H1 (cell line): Measurements from ENCODE around the gene ANXA2. TPM values are rescaled to one million over a fixed set of nuclear protein-coding genes. Genes with fewer than 3 reads are reported as not detected.

Experiments
- CTCF ChIA-PET: fragments of 300-600 bp; sonication (Branson Sonifier 250); formaldehyde crosslinking; loops from one replicate; lab custom pipeline; 2021; ENCODE audit not compliant: partially characterized antibody; lab: Charles Lee
- POLR2A ChIA-PET: fragments of 300-600 bp; sonication (Branson Sonifier 250); formaldehyde crosslinking; loops from one replicate; lab custom pipeline; 2021; ENCODE audit warnings: inconsistent platforms; ENCODE audit not compliant: partially characterized antibody; lab: Charles Lee
- DNase-seq, 2 experiments: peaks; one replicate each; pipeline versions ENCODE4 v3.0.0 to v3.0.0-alpha.2; 2010 to 2022; ENCODE audit warnings: low spot score in 2 of 2, low read depth in 1 of 2, mixed read lengths in 1 of 2
- FAIRE-seq: peaks from 2 replicates; lab custom pipeline; 2011; peaks lifted over from hg19 to GRCh38; lab: Jason Lieb, UNC
- H2AFZ ChIP-seq: 2 replicates; pipeline ENCODE4 v1.8.1; 2012; ENCODE audit warnings: low read length, inconsistent platforms
- H2AK5ac ChIP-seq: 2 replicates; pipeline ENCODE4 v1.6.1; 2013; ENCODE audit warnings: low read depth, low read length
- H2BK120ac ChIP-seq: replicated peaks from 2 replicates; pipeline ENCODE3; 2013; ENCODE audit warnings: low read depth, low read length, inconsistent platforms
- H2BK12ac ChIP-seq: 2 replicates; pipeline ENCODE4 v1.6.1; 2013; ENCODE audit warnings: low read depth, low read length
- H2BK15ac ChIP-seq: 2 replicates; pipeline ENCODE4 v1.6.1; 2013; ENCODE audit warnings: low read length
- H2BK20ac ChIP-seq: 2 replicates; pipeline ENCODE4 v1.6.1; 2013; ENCODE audit warnings: low read length
- H2BK5ac ChIP-seq: 2 replicates; pipeline ENCODE4 v1.6.1; 2013; ENCODE audit warnings: low read depth, low read length
- H3K14ac ChIP-seq: 2 replicates; pipeline ENCODE4 v1.6.1; 2013; ENCODE audit warnings: inconsistent platforms; ENCODE audit not compliant: insufficient read length
- H3K18ac ChIP-seq: 2 replicates; pipeline ENCODE4 v1.6.1; 2013; ENCODE audit warnings: low read length; ENCODE audit errors: extremely low read depth
- H3K23ac ChIP-seq: 2 replicates; pipeline ENCODE4 v1.6.1; 2013; ENCODE audit warnings: inconsistent platforms; ENCODE audit not compliant: insufficient read length
- H3K23me2 ChIP-seq: 2 replicates; pipeline ENCODE4 v1.6.1; 2013; ENCODE audit warnings: low read depth, low read length
- H3K27ac ChIP-seq: 2 replicates; pipeline ENCODE4 v1.6.1; 2011; ENCODE audit warnings: low read depth, low read length, inconsistent platforms
- H3K27me3 ChIP-seq, 4 experiments: replicated peaks in 1 of 4; 1 replicate in 1 of 4; 2 replicates in 3 of 4; pipeline versions ENCODE4 v1.6.1 to v1.8.1; 2011 to 2013; ENCODE audit warnings: low read length in 3 of 4, mild to moderate bottlenecking in 3 of 4, inconsistent platforms in 2 of 4, mixed read lengths in 2 of 4, moderate library complexity in 1 of 4; ENCODE audit not compliant: control insufficient read depth in 3 of 4, insufficient read depth in 3 of 4; ENCODE audit errors: extremely low read depth in 1 of 4
- H3K36me3 ChIP-seq, 4 experiments: 2 replicates each; pipeline versions ENCODE4 v1.6.1 to v1.8.1; 2011 to 2013; ENCODE audit warnings: mild to moderate bottlenecking in 4 of 4, low read length in 3 of 4, moderate library complexity in 2 of 4, control low read depth in 1 of 4, inconsistent platforms in 1 of 4; ENCODE audit not compliant: insufficient read depth in 4 of 4, control insufficient read depth in 2 of 4
- H3K4ac ChIP-seq: replicated peaks from 2 replicates; pipeline ENCODE3; 2013; ENCODE audit warnings: low read length, low read depth, mixed read lengths, inconsistent platforms; ENCODE audit not compliant: insufficient read length
- H3K4me1 ChIP-seq, 4 experiments: replicated peaks in 1 of 4; 1 replicate in 1 of 4; 2 replicates in 3 of 4; pipeline versions ENCODE4 v1.6.1 to v1.8.1; 2011 to 2013; ENCODE audit warnings: low read length in 3 of 4, inconsistent platforms in 2 of 4, mixed read lengths in 1 of 4; ENCODE audit not compliant: insufficient read depth in 4 of 4, control insufficient read depth in 3 of 4
- H3K4me2 ChIP-seq, 2 experiments: 2 replicates each; pipeline versions ENCODE4 v1.6.1 to v1.8.1; 2011 to 2013; ENCODE audit warnings: low read depth in 2 of 2, low read length in 2 of 2, control low read depth in 1 of 2, inconsistent platforms in 1 of 2, mild to moderate bottlenecking in 1 of 2; ENCODE audit not compliant: insufficient read depth in 1 of 2
- H3K4me3 ChIP-seq, 4 experiments: fragments of 200-600, 300-600 bp in 1 of 4; sonication (generic), shearing (Covaris generic), sonication (Bioruptor Twin) in 1 of 4; 2 replicates each; pipeline versions ENCODE4 v1.5.1 to v1.8.1; 2011 to 2016; ENCODE audit warnings: low read length in 4 of 4, low read depth in 3 of 4, control low read depth in 2 of 4, inconsistent platforms in 2 of 4, mild to moderate bottlenecking in 2 of 4, mixed read lengths in 1 of 4, moderate library complexity in 1 of 4; ENCODE audit not compliant: insufficient read depth in 2 of 4; ENCODE audit errors: extremely low read depth in 1 of 4
- H3K56ac ChIP-seq: replicated peaks from 2 replicates; pipeline ENCODE3; 2013; ENCODE audit warnings: low read depth, mild to moderate bottlenecking, mixed read lengths, low read length, inconsistent platforms; ENCODE audit not compliant: insufficient read length
- H3K79me1 ChIP-seq: 2 replicates; pipeline ENCODE4 v1.6.1; 2013; ENCODE audit warnings: low read depth, low read length, control low read depth
- H3K79me2 ChIP-seq, 2 experiments: 2 replicates each; pipeline versions ENCODE4 v1.6.1 to v1.8.1; 2012 to 2013; ENCODE audit warnings: low read length in 2 of 2, mild to moderate bottlenecking in 2 of 2, inconsistent platforms in 1 of 2; ENCODE audit not compliant: insufficient read depth in 2 of 2, control insufficient read depth in 1 of 2
- H3K9ac ChIP-seq, 4 experiments: replicated peaks in 1 of 4; 1 replicate in 1 of 4; 2 replicates in 3 of 4; pipeline versions ENCODE4 v1.6.1 to v1.8.1; 2011 to 2013; ENCODE audit warnings: low read depth in 3 of 4, low read length in 3 of 4, control low read depth in 2 of 4, mild to moderate bottlenecking in 2 of 4, moderate library complexity in 2 of 4, inconsistent platforms in 1 of 4; ENCODE audit errors: extremely low read depth in 1 of 4
- H3K9me3 ChIP-seq, 2 experiments: 2 replicates each; pipeline versions ENCODE4 v1.6.1 to v1.8.1; 2012 to 2013; ENCODE audit warnings: mild to moderate bottlenecking in 2 of 2, moderate library complexity in 2 of 2, control low read depth in 1 of 2, inconsistent platforms in 1 of 2, low read depth in 1 of 2, low read length in 1 of 2, mixed read lengths in 1 of 2; ENCODE audit not compliant: insufficient read depth in 2 of 2
- H4K20me1 ChIP-seq, 2 experiments: replicated peaks in 1 of 2; 2 replicates each; pipeline versions ENCODE3 to v1.8.1; 2011 to 2013; ENCODE audit warnings: inconsistent platforms in 2 of 2, low read length in 2 of 2, mild to moderate bottlenecking in 1 of 2; ENCODE audit not compliant: insufficient read depth in 2 of 2, control insufficient read depth in 1 of 2
- H4K5ac ChIP-seq: 2 replicates; pipeline ENCODE4 v1.6.1; 2013; ENCODE audit warnings: low read length, low read depth, mixed read lengths, inconsistent platforms; ENCODE audit not compliant: insufficient read length
- H4K8ac ChIP-seq: 2 replicates; pipeline ENCODE4 v1.8.0; 2013; ENCODE audit warnings: mild to moderate bottlenecking, moderate library complexity, low read length, inconsistent platforms; ENCODE audit not compliant: insufficient read depth; ENCODE audit errors: extremely low read depth
- H4K91ac ChIP-seq: replicated peaks from 2 replicates; pipeline ENCODE3; 2013; ENCODE audit warnings: low read length, mixed read lengths, inconsistent platforms; ENCODE audit not compliant: insufficient read length
- CHD2 ChIP-seq: IDR thresholded peaks from 2 replicates; pipeline ENCODE4 v1.6.1; 2012; ENCODE audit warnings: low read length, improper control_type of control experiment
- EGR1 ChIP-seq: IDR thresholded peaks from 2 replicates; pipeline ENCODE4 v1.6.1; 2011; ENCODE audit warnings: low read depth, low read length, borderline replicate concordance
- SP4 ChIP-seq: IDR thresholded peaks from 2 replicates; pipeline ENCODE4 v1.6.1; 2012; ENCODE audit warnings: low read length, inconsistent platforms
- SUZ12 ChIP-seq: fragments of 200-600 bp; sonication (generic); IDR thresholded peaks from 2 replicates; pipeline ENCODE4 v1.6.1; 2012; ENCODE audit warnings: mild to moderate bottlenecking, inconsistent platforms, low read length, moderate library complexity, mixed read lengths
- WGBS, 2 experiments: shearing (Covaris generic) in 1 of 2; methylation state at CpG; one replicate each; pipeline versions ENCODE4 v1.1.6 to v1.1.7; 2013 to 2015; ENCODE audit warnings: low lambda C conversion rate in 2 of 2, mixed read lengths in 2 of 2, inconsistent platforms in 1 of 2, low coverage in 1 of 2, missing lambda C conversion rate in 1 of 2; ENCODE audit not compliant: insufficient replicate concordance in 2 of 2, insufficient coverage in 1 of 2, insufficient read length in 1 of 2; ENCODE audit errors: extremely low coverage in 1 of 2, missing lambda C conversion rate in 1 of 2; 5-methylcytosine and 5-hydroxymethylcytosine counted together
- polyA plus RNA-seq, 7 experiments: library from polyadenylated mRNA; depleted of rRNA in 3 of 7; stranded (reverse) in 5 of 7; unstranded in 2 of 7; fragments of >200 nt in 5 of 7; fragments of 200-250 nt in 2 of 7; gene quantifications; 1 replicate in 5 of 7; 2 replicates in 1 of 7; 4 replicates in 1 of 7; pipeline versions ENCODE4 v1.2.1 to v1.2.3, GENCODE V29; 2011 to 2013; ENCODE audit warnings: missing spikeins in 2 of 7, mixed read lengths in 2 of 7
- total RNA-seq: library from RNA; stranded (reverse); fragmentation: NEBNext Ultra II Directional; extraction: Animal tissue kit (Norgen Biotek cat#: 25700); gene quantifications from 2 replicates; pipeline ENCODE4 v1.2.1, GENCODE V29; 2021

Gene ANXA2
- total and polyA plus RNA-seq, 2 of the 8 experiments (the other 6 are each of a cell fraction or from before 2014, with no cell fraction given): 178 to 217 TPM

- H2BK12ac ChIP-seq: no peak overlapping the region
- H2BK120ac ChIP-seq: no peak overlapping the region
- H3K79me2 ChIP-seq: no peaks in the 10 kb centered on the region
- H3K4ac ChIP-seq: no peak overlapping the region
- H2BK15ac ChIP-seq: no peak overlapping the region
- H3K56ac ChIP-seq: no peak overlapping the region
- H3K36me3 ChIP-seq: no peaks in the 10 kb centered on the region
- no peak overlapping the region for H2BK5ac ChIP-seq
- no peak overlapping the region for H3K14ac ChIP-seq
- H3K23me2 ChIP-seq: no peaks in the 10 kb centered on the region
- H4K91ac ChIP-seq: no peak overlapping the region
- H4K8ac ChIP-seq: no peak overlapping the region
- no peaks in the 10 kb centered on the region for H3K9me3 ChIP-seq
- H3K4me3 ChIP-seq: no peak overlapping the region
- H4K5ac ChIP-seq: no peak overlapping the region
- H3K18ac ChIP-seq: no peak overlapping the region
- WGBS, 2 experiments: 94% methylated on average over 3 of the region's 3 CpGs; no CpG with 5 or more reads in 1 of the 2 experiments
- H3K79me1 ChIP-seq: no peaks in the 10 kb centered on the region
- no peak overlapping the region for H3K4me2 ChIP-seq
- H4K20me1 ChIP-seq: no peaks in the 10 kb centered on the region
- POLR2A ChIA-PET: interaction anchor here (1.2 kb wide), 1 partner anchor 56 kb away, joined by 3 read pairs; no protein-coding TSS in a partner anchor
- DNase-seq (no peak), FAIRE-seq (no peak)
- CTCF ChIA-PET: no interaction called here
- no peak overlapping the region for H3K23ac ChIP-seq
- H3K4me1 ChIP-seq: no peaks in the 10 kb centered on the region
- no peak overlapping the region for H2AFZ ChIP-seq
- H3K9ac ChIP-seq: no peak overlapping the region
- H3K27ac ChIP-seq: no peak overlapping the region
- H2BK20ac ChIP-seq: no peak overlapping the region
- no peak for TF ChIP-seq CHD2
- TF ChIP-seq SP4: no peak
- TF ChIP-seq EGR1: no peak
- TF ChIP-seq SUZ12: no peak
- no peak overlapping the region for H2AK5ac ChIP-seq
- no peaks in the 10 kb centered on the region for H3K27me3 ChIP-seq
Measured at GRCh38 chr15:60416484-60416883, 18.7 kb upstream of the ANXA2 start.
